ENCODE measurements around the gene MMP2.

DNA sequence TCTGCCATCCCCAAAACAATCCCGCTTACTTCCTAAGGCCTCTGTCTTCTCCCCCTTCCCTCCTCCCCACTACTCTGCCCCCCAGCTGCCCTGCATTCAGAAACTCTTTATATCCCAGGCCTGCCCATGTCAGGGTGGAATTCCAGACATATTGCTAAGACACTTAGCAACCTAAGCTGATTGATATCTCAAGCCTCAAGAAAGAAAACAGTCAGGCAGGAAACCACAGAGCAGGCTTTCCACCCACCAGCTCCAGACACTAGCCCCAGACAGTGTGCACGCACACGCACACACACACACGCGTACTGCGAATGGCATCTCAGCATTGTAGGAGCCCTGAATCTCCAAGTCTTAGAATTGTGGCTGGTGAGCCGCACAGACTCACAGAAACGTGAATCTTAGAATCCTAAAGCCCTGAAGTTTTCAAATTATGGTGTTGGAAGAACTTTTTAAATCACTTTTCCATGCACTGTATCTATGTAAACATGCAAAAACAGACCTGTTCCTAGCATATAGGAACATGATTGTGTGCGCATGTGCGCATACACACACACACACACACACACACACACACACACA, 21.0 kb downstream of the MMP2 start:
- TF ChIP-seq, protein P1, sequence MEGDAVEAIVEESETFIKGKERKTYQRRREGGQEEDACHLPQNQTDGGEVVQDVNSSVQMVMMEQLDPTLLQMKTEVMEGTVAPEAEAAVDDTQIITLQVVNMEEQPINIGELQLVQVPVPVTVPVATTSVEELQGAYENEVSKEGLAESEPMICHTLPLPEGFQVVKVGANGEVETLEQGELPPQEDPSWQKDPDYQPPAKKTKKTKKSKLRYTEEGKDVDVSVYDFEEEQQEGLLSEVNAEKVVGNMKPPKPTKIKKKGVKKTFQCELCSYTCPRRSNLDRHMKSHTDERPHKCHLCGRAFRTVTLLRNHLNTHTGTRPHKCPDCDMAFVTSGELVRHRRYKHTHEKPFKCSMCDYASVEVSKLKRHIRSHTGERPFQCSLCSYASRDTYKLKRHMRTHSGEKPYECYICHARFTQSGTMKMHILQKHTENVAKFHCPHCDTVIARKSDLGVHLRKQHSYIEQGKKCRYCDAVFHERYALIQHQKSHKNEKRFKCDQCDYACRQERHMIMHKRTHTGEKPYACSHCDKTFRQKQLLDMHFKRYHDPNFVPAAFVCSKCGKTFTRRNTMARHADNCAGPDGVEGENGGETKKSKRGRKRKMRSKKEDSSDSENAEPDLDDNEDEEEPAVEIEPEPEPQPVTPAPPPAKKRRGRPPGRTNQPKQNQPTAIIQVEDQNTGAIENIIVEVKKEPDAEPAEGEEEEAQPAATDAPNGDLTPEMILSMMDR (IDR thresholded peaks at IDR 0.05), result no peak
- TF ChIP-seq POLR2A (IDR thresholded peaks at IDR 0.05) (no peak), EP300 (IDR thresholded peaks at IDR 0.05) (no peak)

All from ovary (tissue), 3 donors.